Testis (tissue), 3 donors: ENCODE data around the gene OR8D2. TPM values are rescaled to one million over a fixed set of nuclear protein-coding genes. Genes with fewer than 3 reads are reported as not detected.

Experiments
- DNase-seq: peaks from one replicate; pipeline ENCODE4 v3.0.0-alpha.2; 2019
- H3K27ac ChIP-seq, 2 donors: fragments of 200-600 bp; sonication (generic); one replicate each; pipeline ENCODE4 v1.5.1; 2019
- H3K27me3 ChIP-seq: fragments of 200-600 bp; sonication (generic); one replicate; pipeline ENCODE4 v1.5.1; 2019
- H3K36me3 ChIP-seq: fragments of 200-600 bp; sonication (generic); one replicate; pipeline ENCODE4 v1.5.1; 2017; ENCODE audit warnings: low read depth; ENCODE audit errors: missing control alignments
- H3K4me1 ChIP-seq: fragments of 200-600 bp; sonication (generic); one replicate; pipeline ENCODE4 v1.5.1; 2019
- H3K4me3 ChIP-seq, 2 donors: fragments of 200-600 bp; sonication (generic); one replicate each; pipeline ENCODE4 v1.5.1; 2017 to 2019
- H3K9me3 ChIP-seq: fragments of 200-600 bp; sonication (generic); one replicate; pipeline ENCODE4 v1.5.1; 2017
- CTCF ChIP-seq, 3 experiments: fragments of 450-650 bp in 2 of 3; fragments of 200-600 bp in 1 of 3; sonication (generic) in 1 of 3; IDR thresholded peaks; one replicate each; pipeline ENCODE4 v1.5.1; 2016 to 2019; ENCODE audit warnings: antibody characterized with exemption in 3 of 3, mild to moderate bottlenecking in 2 of 3, moderate library complexity in 1 of 3
- POLR2A ChIP-seq: fragments of 450-650 bp; IDR thresholded peaks from one replicate; pipeline ENCODE4 v1.6.1; 2017; ENCODE audit warnings: antibody characterized with exemption, mild to moderate bottlenecking, moderate library complexity
- WGBS, 2 donors: methylation state at CpG; one replicate each; pipeline ENCODE4 v1.1.5; 2018; 5-methylcytosine and 5-hydroxymethylcytosine counted together
- intact Hi-C: fragments of 100-400 bp; cut with DNase I; formaldehyde crosslinking; loops from one replicate; pipeline ENCODE4 v1.15.1; 2023; ENCODE audit warnings: low total_unique reads
- polyA plus RNA-seq: library from polyadenylated mRNA; stranded (reverse); fragments of 350-450 nt; fragmentation: Illumina TruSeq; extraction: RNeasy Lipid Tissue Mini Kit (QIAGEN cat#74804); gene quantifications from one replicate; pipeline ENCODE4 v1.2.3, GENCODE V29; 2014; ENCODE audit warnings: low read depth, low replicate concordance; ENCODE audit not compliant: insufficient read depth
- total RNA-seq, 2 donors: library from RNA; depleted of rRNA; stranded (reverse); fragments of >200 nt; gene quantifications; one replicate each; pipeline ENCODE4 v1.2.3, GENCODE V29; 2016

The OR8D2 gene
- total and polyA plus RNA-seq, 3 donors from 2014 or later = not detected

GRCh38 chr11:124297921-124298320, 22.1 kb downstream of the OR8D2 start:
- intact Hi-C loops = no loop called here

DNA sequence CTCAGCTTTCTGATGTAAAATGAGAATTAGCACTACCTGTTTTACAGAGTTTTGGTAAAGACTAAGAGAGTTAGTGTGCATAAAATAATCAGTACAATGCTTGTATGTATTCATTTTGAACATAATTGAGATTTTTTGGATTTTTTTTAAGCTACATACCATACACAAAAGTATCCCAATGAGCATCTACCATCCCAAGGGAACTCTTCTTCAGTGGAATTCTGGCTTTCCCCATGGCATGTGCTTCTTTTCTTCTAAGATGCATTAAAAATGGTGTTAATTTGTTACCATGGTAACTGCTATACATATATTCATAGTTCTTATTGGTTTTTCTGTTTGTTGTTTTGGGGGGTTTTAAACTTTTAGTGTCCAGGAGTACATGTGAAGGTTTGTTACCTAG, 24.0 kb downstream of the OR8D2 start:
- H3K4me1 ChIP-seq = no peaks in the 10 kb centered on the region
- intact Hi-C loops = no loop called here
- H3K36me3 ChIP-seq = no peaks in the 10 kb centered on the region
- no peaks in the 10 kb centered on the region for H3K27me3 ChIP-seq
- no peak overlapping the region for H3K4me3 ChIP-seq
- no peaks in the 10 kb centered on the region for H3K9me3 ChIP-seq
- TF ChIP-seq CTCF (IDR thresholded peaks at IDR 0.05) (no peak), POLR2A (no peak)
- H3K27ac ChIP-seq = no peak overlapping the region
- DNase-seq = no peak

More at GRCh38 chr11:124297921-124298320, 22.1 kb downstream of the OR8D2 start:
- WGBS, 2 donors = 87% methylated on average over 4 of the region's 4 CpGs
- Histone ChIP-seq H3K27me3 (no peaks in the 10 kb centered on the region), H3K4me3 (no peak overlapping the region), H3K9me3 (no peaks in the 10 kb centered on the region), H3K27ac (no peak overlapping the region), H3K36me3 (no peaks in the 10 kb centered on the region), H3K4me1 (no peaks in the 10 kb centered on the region)
- TF ChIP-seq POLR2A (no peak), CTCF (IDR thresholded peaks at IDR 0.05) (no peak)
- DNase-seq = no peak

- Histone ChIP-seq H3K9me3 (no peaks in the 10 kb centered on the region), H3K4me3 (no peak overlapping the region), H3K27me3 (no peaks in the 10 kb centered on the region), H3K4me1 (no peaks in the 10 kb centered on the region), H3K27ac (no peak overlapping the region), H3K36me3 (no peaks in the 10 kb centered on the region)
- intact Hi-C loops = no loop called here
- TF ChIP-seq POLR2A = no peak
- no peak for TF ChIP-seq CTCF (IDR thresholded peaks at IDR 0.05)
- WGBS, 2 donors = 79 to 83% methylated on average over 1 of the region's 1 CpG
- DNase-seq = no peak
Measured at GRCh38 chr11:124294687-124295086, 25.3 kb downstream of the OR8D2 start.

GRCh38 chr11:124285610-124286344, 34.2 kb downstream of the OR8D2 start:
- H3K27ac ChIP-seq = no peak overlapping the region
- no peak for TF ChIP-seq CTCF (IDR thresholded peaks at IDR 0.05)
- no peak for TF ChIP-seq POLR2A
- no peaks in the 10 kb centered on the region for H3K4me1 ChIP-seq
- intact Hi-C loops = no loop called here
- no peaks in the 10 kb centered on the region for H3K36me3 ChIP-seq
- WGBS, 2 donors = 76 to 86% methylated on average over 3 of the region's 3 CpGs
- H3K4me3 ChIP-seq = no peak overlapping the region
- no peaks in the 10 kb centered on the region for H3K9me3 ChIP-seq
- H3K27me3 ChIP-seq = no peaks in the 10 kb centered on the region
- no peak for DNase-seq

DNA sequence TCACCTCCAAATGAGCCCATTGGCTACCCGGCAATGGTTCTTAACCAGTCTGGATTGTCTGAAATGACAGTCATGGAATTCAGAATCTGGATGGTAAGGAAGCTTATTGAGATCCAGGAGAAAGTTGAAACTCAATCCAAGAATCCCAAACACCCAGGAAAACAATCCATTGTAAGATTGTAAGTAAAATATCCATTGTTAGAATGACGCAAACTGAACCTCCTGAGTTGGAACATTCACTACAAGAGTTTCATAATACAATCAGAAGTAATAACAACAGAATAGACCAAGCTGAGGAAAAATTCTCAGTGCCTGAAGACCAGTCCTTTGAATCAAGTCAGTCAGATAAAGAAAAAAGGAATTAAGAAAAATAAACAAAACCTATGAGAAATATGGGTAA, 41.7 kb downstream of the OR8D2 start:
- intact Hi-C loops = no loop called here
- no peaks in the 10 kb centered on the region for H3K27me3 ChIP-seq
- no peak overlapping the region for H3K27ac ChIP-seq
- no peak for TF ChIP-seq POLR2A
- no peak for TF ChIP-seq CTCF (IDR thresholded peaks at IDR 0.05)
- H3K36me3 ChIP-seq = no peaks in the 10 kb centered on the region
- no peak for DNase-seq
- WGBS, 2 donors = 67 to 78% methylated on average over 2 of the region's 2 CpGs
- no peaks in the 10 kb centered on the region for H3K4me1 ChIP-seq
- H3K4me3 ChIP-seq = no peak overlapping the region
- no peaks in the 10 kb centered on the region for H3K9me3 ChIP-seq
